Astrocyte (in vitro differentiated cells and primary cell): ENCODE data around the gene TBC1D9B. TPM values are rescaled to one million over a fixed set of nuclear protein-coding genes. Genes with fewer than 3 reads are reported as not detected.

ENCODE experiments used
- DNase-seq: peaks from one replicate; pipeline ENCODE4 v3.0.0-alpha.2; 2010; ENCODE audit warnings: low read depth
- FAIRE-seq: peaks from 2 replicates; lab custom pipeline; 2011; peaks lifted over from hg19 to GRCh38; lab: Jason Lieb, UNC
- H2AFZ ChIP-seq: 2 replicates; pipeline ENCODE4 v1.6.0; 2012; ENCODE audit warnings: low read depth, low read length, inconsistent platforms
- H3K27ac ChIP-seq: 2 replicates; pipeline ENCODE4 v1.5.1; 2011; ENCODE audit warnings: low read depth, low read length, inconsistent platforms
- H3K27me3 ChIP-seq: 2 replicates; pipeline ENCODE4 v1.6.0; 2011; ENCODE audit warnings: low read length, inconsistent platforms; ENCODE audit not compliant: insufficient read depth
- H3K36me3 ChIP-seq: 2 replicates; pipeline ENCODE4 v1.5.1; 2011; ENCODE audit warnings: low read length, inconsistent platforms; ENCODE audit not compliant: insufficient read depth
- H3K4me1 ChIP-seq: 2 replicates; pipeline ENCODE4 v1.5.1; 2011; ENCODE audit warnings: low read length, inconsistent platforms; ENCODE audit not compliant: insufficient read depth
- H3K4me2 ChIP-seq: 2 replicates; pipeline ENCODE4 v1.6.0; 2012; ENCODE audit warnings: low read length, inconsistent platforms
- H3K4me3 ChIP-seq: 2 replicates; pipeline ENCODE4 v1.5.1; 2011; ENCODE audit warnings: low read depth, mild to moderate bottlenecking, low read length, inconsistent platforms; ENCODE audit not compliant: insufficient read depth
- H3K79me2 ChIP-seq: 2 replicates; pipeline ENCODE4 v1.6.0; 2012; ENCODE audit warnings: mild to moderate bottlenecking, low read length, inconsistent platforms; ENCODE audit not compliant: insufficient read depth
- H3K9ac ChIP-seq: 2 replicates; pipeline ENCODE4 v1.6.0; 2012; ENCODE audit warnings: mild to moderate bottlenecking, low read length, inconsistent platforms
- H3K9me3 ChIP-seq: 2 replicates; pipeline ENCODE4 v1.5.1; 2012; ENCODE audit warnings: low read depth, mild to moderate bottlenecking, low read length, inconsistent platforms; ENCODE audit not compliant: insufficient read depth
- H4K20me1 ChIP-seq: 2 replicates; pipeline ENCODE4 v1.6.0; 2012; ENCODE audit warnings: low read length, inconsistent platforms; ENCODE audit not compliant: insufficient read depth
- H3K27ac Mint-ChIP-seq: one replicate; pipeline ENCODE4 v1.8.0; 2021; ENCODE audit warnings: mild to moderate bottlenecking, mixed read lengths; ENCODE audit not compliant: unreplicated experiment
- H3K27me3 Mint-ChIP-seq: one replicate; pipeline ENCODE4 v1.8.0; 2021; ENCODE audit warnings: low read depth, mixed read lengths; ENCODE audit not compliant: unreplicated experiment
- H3K36me3 Mint-ChIP-seq: one replicate; pipeline ENCODE4 v1.8.0; 2021; ENCODE audit warnings: low read depth, mixed read lengths; ENCODE audit not compliant: unreplicated experiment
- H3K4me1 Mint-ChIP-seq: one replicate; pipeline ENCODE4 v1.8.0; 2021; ENCODE audit warnings: low read depth, mixed read lengths; ENCODE audit not compliant: unreplicated experiment
- H3K4me3 Mint-ChIP-seq: one replicate; pipeline ENCODE4 v1.8.0; 2021; ENCODE audit warnings: mild to moderate bottlenecking, moderate library complexity, mixed read lengths; ENCODE audit not compliant: unreplicated experiment
- H3K9me3 Mint-ChIP-seq: one replicate; pipeline ENCODE4 v1.8.0; 2021; ENCODE audit warnings: mild to moderate bottlenecking, mixed read lengths; ENCODE audit not compliant: unreplicated experiment
- EZH2 ChIP-seq: IDR thresholded peaks from 2 replicates; pipeline ENCODE4 v1.6.1; 2012; ENCODE audit warnings: mild to moderate bottlenecking, low read length, inconsistent platforms; ENCODE audit not compliant: insufficient read depth
- total RNA-seq: library from RNA; stranded (reverse); gene quantifications from 2 replicates; pipeline ENCODE4 v1.2.1, GENCODE V29; 2021
- TF ChIP-seq, protein P1 (sequence below): IDR thresholded peaks from 2 replicates; pipeline ENCODE4 v1.5.1; 2011; ENCODE audit warnings: low read depth, mild to moderate bottlenecking, inconsistent platforms, low read length, moderate library complexity; ENCODE audit not compliant: insufficient read depth

Gene TBC1D9B
- total RNA-seq, 1 donor from 2014 or later: 89.9 TPM

DNA sequence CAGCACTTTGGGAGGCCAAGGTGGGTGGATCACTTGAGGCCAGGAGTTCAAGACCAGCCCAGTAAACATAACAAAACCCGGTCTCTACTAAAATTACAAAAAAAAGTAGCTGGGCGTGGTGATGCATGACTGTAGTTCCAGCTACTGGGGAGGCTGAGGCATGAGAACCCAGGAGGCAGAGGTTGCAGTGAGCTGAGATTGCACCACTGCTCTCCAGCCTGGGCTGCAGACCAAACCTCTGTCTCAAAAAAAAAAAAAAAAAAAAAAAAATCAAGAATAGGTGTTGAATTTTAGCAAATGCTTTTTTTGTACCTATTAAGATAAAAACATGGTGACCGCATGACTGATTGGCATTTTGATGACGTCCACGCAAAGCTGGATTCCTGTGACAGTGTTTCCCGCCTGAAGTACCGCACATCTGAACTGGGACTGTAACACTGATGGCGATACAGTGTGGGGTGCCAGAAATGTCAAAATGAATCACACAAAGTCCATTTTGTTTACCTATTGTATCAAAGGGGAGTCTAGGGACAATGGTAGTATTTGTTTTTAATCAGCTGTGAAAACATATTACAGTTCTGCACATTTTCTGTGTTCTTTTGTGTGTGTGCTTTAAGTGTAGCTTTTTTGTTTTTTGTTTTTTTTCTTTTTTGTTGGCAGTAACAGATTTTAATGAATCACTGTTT is 23.2 kb upstream of the TBC1D9B start:
- Histone ChIP-seq H3K4me2 (no peak overlapping the region), H3K4me1 (no peaks in the 10 kb centered on the region), H2AFZ (no peak overlapping the region), H3K36me3 (no peaks in the 10 kb centered on the region), H3K4me3 (no peak overlapping the region), H3K79me2 (no peaks in the 10 kb centered on the region), H3K9me3 (no peaks in the 10 kb centered on the region), H4K20me1 (no peaks in the 10 kb centered on the region), H3K9ac (no peak overlapping the region), H3K27ac (no peak overlapping the region), H3K27me3 (no peaks in the 10 kb centered on the region)
- Mint-ChIP-seq H3K27ac (no peak overlapping the region), H3K9me3 (no peaks in the 10 kb centered on the region), H3K36me3 (no peaks in the 10 kb centered on the region), H3K4me1 (no peaks in the 10 kb centered on the region), H3K27me3 (no peaks in the 10 kb centered on the region), H3K4me3 (no peak overlapping the region)
- no peak for TF ChIP-seq EZH2
- TF ChIP-seq, protein P1, sequence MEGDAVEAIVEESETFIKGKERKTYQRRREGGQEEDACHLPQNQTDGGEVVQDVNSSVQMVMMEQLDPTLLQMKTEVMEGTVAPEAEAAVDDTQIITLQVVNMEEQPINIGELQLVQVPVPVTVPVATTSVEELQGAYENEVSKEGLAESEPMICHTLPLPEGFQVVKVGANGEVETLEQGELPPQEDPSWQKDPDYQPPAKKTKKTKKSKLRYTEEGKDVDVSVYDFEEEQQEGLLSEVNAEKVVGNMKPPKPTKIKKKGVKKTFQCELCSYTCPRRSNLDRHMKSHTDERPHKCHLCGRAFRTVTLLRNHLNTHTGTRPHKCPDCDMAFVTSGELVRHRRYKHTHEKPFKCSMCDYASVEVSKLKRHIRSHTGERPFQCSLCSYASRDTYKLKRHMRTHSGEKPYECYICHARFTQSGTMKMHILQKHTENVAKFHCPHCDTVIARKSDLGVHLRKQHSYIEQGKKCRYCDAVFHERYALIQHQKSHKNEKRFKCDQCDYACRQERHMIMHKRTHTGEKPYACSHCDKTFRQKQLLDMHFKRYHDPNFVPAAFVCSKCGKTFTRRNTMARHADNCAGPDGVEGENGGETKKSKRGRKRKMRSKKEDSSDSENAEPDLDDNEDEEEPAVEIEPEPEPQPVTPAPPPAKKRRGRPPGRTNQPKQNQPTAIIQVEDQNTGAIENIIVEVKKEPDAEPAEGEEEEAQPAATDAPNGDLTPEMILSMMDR: no peak
- FAIRE-seq (no peak), DNase-seq (peak; percentile 6)

DNA sequence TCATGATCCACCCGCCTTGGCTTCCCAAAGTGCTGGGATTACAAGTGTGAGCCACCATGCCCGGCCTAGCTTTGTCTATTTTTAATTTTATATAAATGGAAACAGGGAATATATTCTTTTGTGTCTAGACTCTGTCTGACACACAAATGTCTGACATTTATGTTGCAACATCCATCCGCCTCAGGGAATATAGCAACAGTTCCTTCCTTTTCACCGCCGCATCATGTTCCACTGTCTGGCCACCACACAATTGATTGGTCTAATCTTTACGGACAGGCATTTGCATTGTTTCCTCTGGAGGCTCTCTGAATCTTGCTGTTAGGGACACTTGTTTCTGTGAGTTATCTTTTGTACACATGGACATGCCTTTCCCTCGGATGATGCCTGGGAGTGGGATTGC is 20.1 kb upstream of the TBC1D9B start:
- Histone ChIP-seq H3K4me1 (no peaks in the 10 kb centered on the region), H3K27me3 (no peaks in the 10 kb centered on the region), H3K4me3 (no peak overlapping the region), H3K9me3 (no peaks in the 10 kb centered on the region), H4K20me1 (no peaks in the 10 kb centered on the region), H3K36me3 (no peaks in the 10 kb centered on the region), H2AFZ (no peak overlapping the region), H3K4me2 (no peak overlapping the region), H3K27ac (no peak overlapping the region), H3K79me2 (no peaks in the 10 kb centered on the region), H3K9ac (no peak overlapping the region)
- no peak overlapping the region for H3K4me3 Mint-ChIP-seq
- H3K36me3 Mint-ChIP-seq: no peaks in the 10 kb centered on the region
- DNase-seq (no peak), FAIRE-seq (no peak)
- H3K27ac Mint-ChIP-seq: no peak overlapping the region
- H3K9me3 Mint-ChIP-seq: peaks cover 1% of the 10 kb centered on the region
- no peaks in the 10 kb centered on the region for H3K4me1 Mint-ChIP-seq
- no peaks in the 10 kb centered on the region for H3K27me3 Mint-ChIP-seq
- TF ChIP-seq, protein P1: no peak
- no peak for TF ChIP-seq EZH2

DNA sequence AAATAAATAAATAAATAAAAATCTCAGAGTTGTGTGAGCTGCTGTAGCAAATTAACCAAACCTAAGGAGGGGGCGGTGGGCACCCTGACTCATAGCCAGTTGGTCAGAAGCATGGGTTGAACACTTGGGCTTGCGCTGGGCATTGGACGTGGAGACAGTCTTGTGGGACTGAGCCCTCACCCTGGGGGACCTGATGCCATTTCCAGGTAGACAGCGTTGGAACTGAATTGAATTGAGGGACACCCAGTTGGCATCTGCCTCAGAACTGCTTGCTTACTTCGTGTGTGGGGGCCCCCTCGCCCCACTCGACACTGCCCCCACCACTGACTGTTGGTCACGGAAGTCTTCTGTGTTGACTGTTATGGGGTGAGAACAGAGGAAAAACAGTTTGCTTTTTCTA is 19.0 kb upstream of the TBC1D9B start:
- Histone ChIP-seq H3K79me2 (no peaks in the 10 kb centered on the region), H3K4me2 (no peak overlapping the region), H3K36me3 (no peaks in the 10 kb centered on the region), H3K27me3 (no peaks in the 10 kb centered on the region), H3K27ac (no peak overlapping the region), H4K20me1 (no peaks in the 10 kb centered on the region), H2AFZ (no peak overlapping the region), H3K4me1 (no peaks in the 10 kb centered on the region), H3K9ac (no peak overlapping the region), H3K4me3 (no peak overlapping the region), H3K9me3 (no peaks in the 10 kb centered on the region)
- Mint-ChIP-seq H3K4me1 (no peaks in the 10 kb centered on the region), H3K9me3 (peaks cover 1% of the 10 kb centered on the region), H3K4me3 (no peak overlapping the region), H3K36me3 (no peaks in the 10 kb centered on the region), H3K27me3 (no peaks in the 10 kb centered on the region), H3K27ac (no peak overlapping the region)
- FAIRE-seq (no peak), DNase-seq (no peak)
- TF ChIP-seq EZH2: no peak
- TF ChIP-seq, protein P1: no peak
